CD4-positive, alpha-beta T cell treated with Interleukin-15 for 4 hours (primary cell): Measurements from ENCODE around the gene TRIM63.

Experiments used
- DNase-seq: peaks from one replicate; pipeline ENCODE4 v3.0.0-alpha.2; 2020; ENCODE audit warnings: low spot score

TRIM63 gene

DNA sequence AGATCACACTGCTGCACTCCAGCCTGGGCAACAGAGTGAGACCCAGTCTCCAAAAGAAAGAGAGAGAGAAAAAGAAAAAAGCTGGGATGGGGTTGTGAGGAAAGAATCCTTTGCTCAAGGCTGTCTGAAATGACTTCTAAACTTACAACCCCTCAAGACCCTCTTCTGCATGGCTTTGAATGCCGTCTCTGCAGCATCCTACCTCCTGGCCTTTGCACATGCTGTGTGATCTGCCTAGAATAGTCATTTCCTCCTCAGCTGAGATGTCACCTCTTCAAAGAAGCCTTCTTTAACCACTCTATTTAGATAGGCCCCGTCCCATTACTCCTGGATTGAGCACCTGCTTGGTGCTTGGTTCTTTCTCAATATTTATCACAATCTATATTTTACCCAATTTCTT is 17.4 kb upstream of the TRIM63 start:
- no peak for DNase-seq

DNA sequence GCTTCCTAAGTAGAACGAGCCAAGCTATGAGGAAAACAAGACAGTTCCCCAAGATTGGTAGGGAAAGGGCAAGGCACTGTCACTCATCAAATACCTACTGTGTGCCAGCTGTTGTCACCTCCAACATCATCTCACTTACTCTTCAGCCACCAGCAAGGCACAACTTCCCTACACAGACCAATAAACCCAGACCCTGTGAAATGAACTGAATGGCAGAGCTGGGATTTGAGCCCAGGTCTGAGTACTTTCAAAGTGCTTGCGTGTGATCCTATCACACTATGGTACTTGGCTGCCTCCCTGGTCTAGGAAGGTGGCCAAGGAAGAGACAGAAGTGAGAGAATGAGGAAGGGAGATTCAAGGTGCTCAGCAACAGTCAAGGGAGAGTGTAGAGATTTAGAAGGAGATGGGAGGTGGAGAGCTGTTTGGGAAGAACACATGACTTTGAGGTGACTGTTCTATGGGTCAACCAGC is 16.7 kb upstream of the TRIM63 start:
- no peak for DNase-seq

- DNase-seq, result no peak
Measured at GRCh38 chr1:26083208-26083607, 15.8 kb upstream of the TRIM63 start.

- DNase-seq, result no peak
Measured at GRCh38 chr1:26082020-26082350, 14.6 kb upstream of the TRIM63 start.

- no peak for DNase-seq
Measured at GRCh38 chr1:26081267-26082019, 14.0 kb upstream of the TRIM63 start.

DNA sequence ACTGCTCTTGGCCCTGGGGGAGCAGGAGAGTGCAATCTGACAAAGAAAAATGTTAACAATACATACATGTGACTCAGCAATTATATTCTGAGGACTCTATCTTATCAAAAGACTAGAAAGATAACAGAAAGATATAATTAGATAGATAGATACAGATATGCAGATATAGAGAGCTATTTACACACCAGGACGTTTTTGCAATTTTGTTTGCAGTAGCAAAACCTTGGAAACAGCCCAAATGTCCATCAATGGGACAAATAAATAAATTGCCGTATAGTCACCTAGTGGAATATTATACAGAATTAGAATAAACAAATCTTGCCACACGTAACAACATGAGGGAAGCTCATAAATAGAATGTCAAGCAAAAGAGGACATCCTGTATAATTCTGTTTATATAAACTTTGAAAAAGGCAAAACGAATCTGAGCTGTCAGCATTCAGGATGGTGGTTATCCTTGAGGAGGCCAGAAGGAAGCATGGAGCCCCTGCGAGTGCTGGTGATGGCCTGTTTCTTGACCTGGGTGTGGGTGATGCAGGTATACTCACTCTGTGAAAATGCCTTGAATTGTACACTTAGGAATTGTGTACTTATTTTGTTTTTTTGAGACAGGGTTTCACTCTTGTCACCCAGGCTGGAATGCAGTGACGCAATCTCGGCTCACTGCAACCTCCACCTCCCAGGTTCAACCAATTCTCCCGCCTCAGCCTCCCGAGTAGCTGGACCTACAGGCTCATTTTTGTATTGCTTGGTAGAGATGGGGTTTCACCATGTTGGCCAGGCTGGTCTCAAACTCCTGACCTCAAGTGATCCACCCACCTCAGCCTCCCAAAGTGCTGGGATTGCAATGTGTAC is 12.8 kb upstream of the TRIM63 start:
- no peak for DNase-seq

DNA sequence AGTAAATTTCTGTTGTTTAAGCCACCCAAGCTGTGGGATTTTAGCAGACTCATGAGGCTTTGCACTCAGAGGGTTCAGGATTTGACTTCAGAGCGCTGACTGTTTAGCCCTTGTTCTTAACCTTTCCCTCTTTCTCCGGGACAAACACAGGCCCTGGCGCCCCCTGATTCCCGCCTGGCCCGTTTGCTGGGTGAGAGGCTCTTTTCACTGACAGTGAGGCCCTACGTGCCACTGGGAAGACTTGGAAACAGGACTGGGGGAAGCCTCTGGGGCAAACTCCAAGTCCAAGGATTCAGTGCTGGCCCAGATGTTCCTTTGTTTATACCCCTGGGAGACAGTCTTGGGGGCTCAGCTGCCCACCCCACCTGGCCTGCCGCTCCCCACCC is 11.7 kb upstream of the TRIM63 start:
- no peak for DNase-seq

DNA sequence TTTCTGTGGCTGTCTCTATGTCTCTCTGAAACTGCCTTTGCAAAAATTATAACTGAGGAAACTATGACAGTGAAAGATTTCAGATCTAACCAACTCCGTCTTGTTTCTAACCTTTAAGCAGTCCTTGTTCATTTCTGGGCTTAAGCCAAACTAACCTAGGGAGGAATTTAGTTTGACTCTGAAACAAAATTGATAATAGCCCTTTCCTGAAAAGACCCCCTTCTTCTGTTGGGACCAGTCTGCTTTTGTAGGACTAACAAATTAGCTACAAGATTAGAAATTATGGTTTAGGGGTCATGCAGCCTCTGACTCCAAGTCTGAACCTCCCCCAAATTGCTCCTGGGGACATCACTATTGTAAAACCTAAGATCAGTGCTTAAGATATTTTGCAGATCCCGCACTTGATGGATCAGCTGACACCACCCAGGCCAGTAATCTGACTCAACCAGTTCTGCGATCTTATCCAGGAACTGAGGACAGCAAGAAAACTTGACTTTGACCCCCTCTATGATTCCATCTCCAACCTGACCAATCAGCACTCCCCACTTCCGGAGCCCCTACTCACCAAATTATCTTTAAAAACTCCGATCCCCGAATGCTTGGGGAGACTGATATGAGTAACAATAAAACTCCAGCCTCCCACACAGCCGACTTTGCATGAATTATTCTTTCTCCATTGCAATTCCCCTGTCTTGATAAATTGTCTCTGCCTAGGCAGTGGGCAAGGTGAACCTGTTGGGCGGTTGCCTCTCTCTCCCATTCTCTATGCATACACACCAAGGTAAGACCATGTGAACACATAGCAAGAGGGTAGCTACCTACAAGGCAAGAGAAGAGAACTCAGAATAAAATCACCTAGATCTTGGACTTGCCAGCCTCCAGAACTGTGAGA is 11.1 kb upstream of the TRIM63 start:
- DNase-seq, result no peak

GRCh38 chr1:26077524-26077923 is 10.1 kb upstream of the TRIM63 start:
- DNase-seq, result no peak

DNA sequence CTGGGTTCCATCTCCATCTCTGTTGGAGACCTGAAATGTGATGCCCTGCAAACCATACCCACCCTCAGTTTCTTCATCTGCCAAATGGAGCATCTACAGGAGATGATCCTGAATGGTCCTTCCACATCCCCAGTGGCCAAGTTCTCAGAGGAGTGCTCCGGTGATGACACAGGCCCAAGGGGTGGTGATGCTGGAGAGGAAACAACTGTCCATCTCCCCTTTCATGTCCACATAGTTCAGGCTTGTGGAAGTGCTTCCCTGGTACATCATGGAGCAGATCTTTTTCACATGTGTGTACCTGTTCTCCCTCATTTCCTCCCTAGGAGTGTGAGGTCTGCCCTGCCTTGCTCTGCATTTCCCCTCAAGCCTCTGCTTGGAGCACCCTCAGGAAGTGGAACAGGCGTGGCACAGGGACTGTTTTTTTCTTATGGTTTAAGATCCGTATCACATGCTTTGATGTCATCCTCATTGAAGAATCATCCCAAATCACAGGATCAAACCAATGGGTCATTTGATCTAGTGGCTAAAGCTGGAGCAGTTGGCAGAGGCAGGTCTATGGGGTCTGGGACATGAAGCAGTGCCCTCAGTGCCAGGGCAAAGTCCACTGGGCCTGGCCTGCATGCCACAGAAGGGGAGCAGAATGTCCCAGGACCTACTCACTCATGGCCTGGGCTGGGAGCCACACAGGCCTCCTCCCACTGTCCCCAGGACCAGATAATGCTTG is 8.2 kb upstream of the TRIM63 start:
- no peak for DNase-seq

DNA sequence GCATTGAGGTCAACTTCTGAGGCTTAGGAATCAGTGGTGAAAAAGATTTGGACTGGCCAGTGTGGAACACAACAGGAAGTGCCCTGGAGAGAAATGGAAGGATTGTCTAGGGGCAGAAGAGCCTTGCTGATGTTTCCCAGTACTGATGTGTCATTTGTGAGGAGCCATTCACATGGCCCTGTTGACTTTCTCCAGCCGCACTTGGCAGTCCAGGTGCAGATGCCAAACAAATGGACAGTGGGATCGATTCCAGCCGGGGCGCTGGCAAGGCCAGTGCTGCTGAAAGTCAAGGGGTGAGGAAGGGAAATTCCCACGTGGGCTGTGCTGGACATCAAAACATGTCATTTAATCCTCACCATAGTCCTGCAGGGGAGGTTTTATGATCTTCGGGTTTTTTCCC is 4.9 kb upstream of the TRIM63 start:
- no peak for DNase-seq

DNA sequence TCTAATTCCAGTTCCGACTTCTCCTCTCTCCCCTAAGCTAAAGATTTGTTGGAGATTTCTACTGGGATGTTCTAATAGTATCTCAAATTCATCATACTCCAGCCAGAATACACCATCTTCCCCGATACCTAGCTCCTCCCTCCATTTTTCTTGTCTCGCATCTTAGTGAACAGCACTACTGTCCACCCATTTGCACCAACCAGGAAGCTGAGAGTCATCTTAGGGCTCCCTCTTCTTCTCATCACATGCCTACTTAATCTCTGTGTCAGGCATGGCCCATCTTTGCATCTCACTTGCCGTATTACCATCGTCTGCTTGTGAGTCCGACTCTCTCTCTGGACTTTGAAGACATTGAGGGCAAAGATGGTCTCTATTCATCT is 3.5 kb upstream of the TRIM63 start:
- DNase-seq, result no peak

- no peak for DNase-seq
Measured at GRCh38 chr1:26070296-26070962, 3.0 kb upstream of the TRIM63 start.

DNA sequence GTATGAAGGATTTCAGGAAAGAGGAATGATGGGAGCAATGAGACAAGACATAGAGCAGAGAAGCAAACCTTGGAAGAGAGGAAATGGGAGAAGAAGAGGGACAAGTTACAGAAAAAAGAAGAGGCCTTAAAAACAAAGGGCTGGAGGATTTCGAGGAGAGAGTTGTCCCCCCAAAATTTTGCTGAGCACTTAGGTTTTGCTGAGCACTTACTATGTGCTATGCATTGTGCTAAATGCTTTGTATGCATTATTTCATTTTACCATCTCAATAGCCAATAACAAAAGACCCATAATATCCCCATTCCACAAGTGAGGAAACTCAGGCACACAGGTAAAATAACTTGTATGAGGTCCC is 2.5 kb upstream of the TRIM63 start:
- DNase-seq, result no peak

GRCh38 chr1:26066857-26067256 is 573 bp downstream of the TRIM63 start:
- no peak for DNase-seq

DNA sequence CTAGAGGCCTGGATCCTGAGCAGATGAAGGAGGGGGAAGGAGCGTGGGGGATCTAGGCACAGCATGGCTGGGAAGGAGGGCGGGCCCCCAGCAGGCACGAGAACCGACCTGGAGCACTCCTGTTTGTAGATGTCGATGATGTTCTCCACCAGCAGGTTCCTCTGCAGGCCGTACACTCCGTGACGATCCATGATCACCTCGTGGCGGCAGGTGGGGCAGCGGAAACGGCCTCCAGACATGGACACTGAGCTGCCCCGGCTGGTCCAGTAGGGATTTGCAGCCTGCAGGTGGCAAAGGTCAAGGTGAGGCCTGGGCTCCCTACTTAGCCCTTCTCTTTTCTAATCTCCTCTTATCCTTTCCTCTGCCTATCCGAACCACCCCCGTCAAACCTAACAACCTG is 1.3 kb downstream of the TRIM63 start:
- DNase-seq, result no peak

DNA sequence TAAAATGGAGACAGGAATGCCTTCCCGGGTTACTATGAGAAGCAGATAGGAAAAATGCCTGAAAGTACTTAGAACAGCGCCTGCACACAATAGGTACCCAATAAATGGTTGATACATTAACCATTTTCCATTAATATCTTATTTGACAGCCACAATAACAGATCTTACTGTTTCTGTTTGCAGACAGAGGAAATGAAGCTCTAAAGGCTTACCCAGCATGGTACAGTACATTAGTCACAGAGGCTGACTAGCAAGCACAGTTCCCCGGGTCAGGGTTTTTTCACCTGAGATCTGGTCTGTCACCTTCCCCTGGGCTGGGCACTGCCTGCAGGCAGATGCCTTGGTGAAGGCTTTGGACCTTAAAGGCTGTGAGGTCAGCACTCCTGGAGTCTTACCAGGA is 2.9 kb downstream of the TRIM63 start:
- DNase-seq, result no peak

- DNase-seq, result no peak
Measured at GRCh38 chr1:26060832-26061574, 6.4 kb downstream of the TRIM63 start.

GRCh38 chr1:26059906-26060305 is 7.5 kb downstream of the TRIM63 start:
- DNase-seq, result no peak

DNA sequence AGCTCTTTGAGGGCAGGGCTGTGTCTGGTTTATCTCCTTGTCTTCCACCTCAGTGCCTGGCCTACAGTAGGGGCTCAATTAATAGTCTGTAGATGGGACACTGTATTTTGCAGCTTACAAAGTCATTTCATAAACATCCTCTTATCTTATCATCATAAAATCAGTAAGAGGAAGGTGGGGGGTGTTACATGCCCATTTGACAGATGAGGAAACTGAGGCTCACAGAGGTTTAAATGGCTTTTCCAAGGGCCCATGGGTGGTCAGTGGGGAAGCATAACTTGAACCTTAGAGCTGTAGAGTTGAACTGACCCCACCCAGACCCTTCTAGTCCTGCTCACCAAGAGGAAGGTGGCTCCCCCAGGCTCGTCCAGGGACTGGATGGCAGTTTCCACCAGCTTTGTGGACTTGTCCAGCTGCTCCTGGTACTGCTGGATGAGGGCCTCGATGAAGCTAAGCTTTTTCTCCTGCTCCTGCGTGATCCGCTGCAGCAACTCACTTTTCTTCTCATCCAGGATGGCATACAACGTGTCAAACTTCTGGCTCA is 9.3 kb downstream of the TRIM63 start:
- DNase-seq, result no peak
